Measurements from ENCODE around the gene TRIM47. TPM values are rescaled to one million over a fixed set of nuclear protein-coding genes. Genes with fewer than 3 reads are reported as not detected.

TRIM47 gene
- total RNA-seq, 1 experiment from 2014 or later, result 0.95 TPM

DNA sequence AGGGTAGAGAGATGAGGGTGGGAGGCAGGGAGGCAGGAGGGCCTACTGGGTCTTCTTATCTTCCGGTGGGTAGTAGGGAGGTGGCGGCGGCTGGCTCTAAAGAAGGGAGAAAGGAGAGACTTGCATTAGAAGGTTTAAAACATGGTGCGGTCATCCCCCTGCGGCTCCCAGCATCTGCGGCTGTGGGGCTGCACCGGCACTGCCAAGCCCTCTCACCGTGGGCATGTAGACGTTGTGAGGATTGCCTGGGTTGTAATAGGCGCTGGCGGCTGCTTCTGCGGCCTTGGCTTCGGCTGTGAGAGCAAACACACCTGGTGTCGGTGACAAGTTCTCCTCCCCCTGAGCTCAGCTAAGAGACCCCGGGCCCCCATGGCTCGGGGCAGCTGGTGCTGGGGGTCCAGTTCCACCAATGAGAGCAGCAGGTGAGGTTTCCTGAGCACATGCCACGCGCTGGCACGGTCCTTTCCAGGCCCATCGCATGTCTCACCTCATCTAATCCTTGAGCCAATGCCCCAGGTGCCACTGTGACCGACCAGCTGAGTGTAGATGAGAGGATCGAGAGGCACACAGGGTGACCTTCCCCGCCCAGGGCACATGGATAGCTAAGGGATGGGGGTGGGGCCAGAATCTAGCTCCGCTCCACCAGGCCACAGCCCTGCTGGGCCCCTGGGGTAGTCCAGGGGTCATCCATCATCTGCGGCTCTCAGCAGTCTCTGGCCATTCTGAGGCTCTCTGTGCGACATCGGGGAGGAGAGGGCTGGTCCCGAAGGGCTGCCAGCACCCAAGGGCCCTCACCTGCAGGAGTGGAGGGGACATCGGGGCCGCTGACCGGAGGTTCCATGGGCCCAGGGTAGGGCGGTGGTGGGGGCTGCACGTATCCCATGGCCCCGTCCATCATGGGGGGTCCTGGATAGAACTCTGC is 31.4 kb downstream of the TRIM47 start:
- Histone ChIP-seq H3K36me3 (ENCODE audit: insufficient read depth, low read length, poor library complexity, severe bottlenecking) (peaks cover 44% of the 10 kb centered on the region), H3K4me1 (ENCODE audit: insufficient read depth, low read length, poor library complexity, severe bottlenecking) (no peaks in the 10 kb centered on the region), H3K9me3 (ENCODE audit: low read depth, low read length, poor library complexity, severe bottlenecking) (no peaks in the 10 kb centered on the region), H3K27ac (ENCODE audit: low read depth, low read length, poor library complexity, severe bottlenecking) (no peak overlapping the region), H3K4me3 (ENCODE audit: low read depth, low read length, poor library complexity, severe bottlenecking) (no peak overlapping the region), H3K27me3 (replicated peaks; ENCODE audit: insufficient read depth, low read depth, low read length, poor library complexity) (no peaks in the 10 kb centered on the region)
- intact Hi-C loops (cut with micrococcal nuclease; ENCODE audit: unreplicated experiment), result no loop called here
- ChIA-PET POLR2A (ENCODE audit: low non-redundant PET) (no interaction called here), CTCF (interaction anchor here (1.0 kb wide), 1 partner anchor 11 kb away, joined by 3 read pairs; no protein-coding TSS in a partner anchor)
- BruUV-seq (replicated peaks), result no TSS peak
- TF ChIP-seq, protein P1, sequence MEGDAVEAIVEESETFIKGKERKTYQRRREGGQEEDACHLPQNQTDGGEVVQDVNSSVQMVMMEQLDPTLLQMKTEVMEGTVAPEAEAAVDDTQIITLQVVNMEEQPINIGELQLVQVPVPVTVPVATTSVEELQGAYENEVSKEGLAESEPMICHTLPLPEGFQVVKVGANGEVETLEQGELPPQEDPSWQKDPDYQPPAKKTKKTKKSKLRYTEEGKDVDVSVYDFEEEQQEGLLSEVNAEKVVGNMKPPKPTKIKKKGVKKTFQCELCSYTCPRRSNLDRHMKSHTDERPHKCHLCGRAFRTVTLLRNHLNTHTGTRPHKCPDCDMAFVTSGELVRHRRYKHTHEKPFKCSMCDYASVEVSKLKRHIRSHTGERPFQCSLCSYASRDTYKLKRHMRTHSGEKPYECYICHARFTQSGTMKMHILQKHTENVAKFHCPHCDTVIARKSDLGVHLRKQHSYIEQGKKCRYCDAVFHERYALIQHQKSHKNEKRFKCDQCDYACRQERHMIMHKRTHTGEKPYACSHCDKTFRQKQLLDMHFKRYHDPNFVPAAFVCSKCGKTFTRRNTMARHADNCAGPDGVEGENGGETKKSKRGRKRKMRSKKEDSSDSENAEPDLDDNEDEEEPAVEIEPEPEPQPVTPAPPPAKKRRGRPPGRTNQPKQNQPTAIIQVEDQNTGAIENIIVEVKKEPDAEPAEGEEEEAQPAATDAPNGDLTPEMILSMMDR (conservative IDR thresholded peaks at IDR 0.05; ENCODE audit: low read depth, low read length), result no peak
- TF ChIP-seq EZH2 (IDR thresholded peaks at IDR 0.05; ENCODE audit: borderline replicate concordance, low read depth, low read length, poor library complexity, severe bottlenecking), result no peak
- no peak for DNase-seq (ENCODE audit: low spot score)

DNA sequence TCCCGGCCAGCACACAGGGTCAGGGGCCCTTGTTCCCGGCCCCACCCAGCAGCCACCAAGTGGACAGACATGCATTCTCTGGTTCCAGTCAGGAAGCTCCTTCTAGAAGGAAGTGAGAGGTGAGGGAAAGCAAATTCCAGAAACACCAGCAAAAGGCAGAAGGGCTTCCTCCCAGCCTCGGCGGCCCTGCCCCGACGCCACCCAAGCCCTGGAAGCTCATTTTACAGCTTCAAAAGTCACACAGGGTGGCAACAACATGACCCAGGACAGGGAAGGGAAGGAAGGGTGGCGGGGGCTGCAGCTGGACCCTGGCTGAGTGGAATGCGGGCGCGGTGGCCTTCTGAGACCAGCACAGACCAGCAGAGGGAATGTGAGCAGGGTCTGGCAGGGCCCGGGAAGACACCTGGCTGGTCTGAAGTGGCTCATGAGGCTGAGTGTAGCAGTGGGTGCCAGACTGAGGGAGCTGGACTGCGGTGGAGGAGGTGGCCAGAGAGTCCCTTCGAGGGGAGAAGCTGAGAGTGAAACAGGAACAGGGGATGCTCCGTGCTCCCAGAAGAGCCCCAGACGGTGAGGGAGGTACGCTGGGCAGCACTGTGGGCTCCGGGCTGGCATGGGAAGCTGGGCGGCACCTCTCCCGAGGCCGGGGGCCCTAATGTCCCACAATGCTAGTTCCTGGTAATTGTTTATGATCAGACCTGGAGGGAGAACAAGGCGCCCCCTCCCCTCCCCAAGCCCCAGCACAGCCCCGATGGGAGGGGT is 32.3 kb downstream of the TRIM47 start:
- CTCF ChIA-PET, result interaction anchor here (1.0 kb wide), 2 partner anchors 9 to 11 kb away, joined by 3 to 4 read pairs; partner anchors contain the start of gene WBP2
- TSS peak; percentile 85 for BruUV-seq (replicated peaks)

More for the DNA sequence above, 32.3 kb downstream of the TRIM47 start:
- Histone ChIP-seq H3K4me1 (ENCODE audit: insufficient read depth, low read length, poor library complexity, severe bottlenecking) (no peaks in the 10 kb centered on the region), H3K27me3 (replicated peaks; ENCODE audit: insufficient read depth, low read depth, low read length, poor library complexity) (no peaks in the 10 kb centered on the region), H3K36me3 (ENCODE audit: insufficient read depth, low read length, poor library complexity, severe bottlenecking) (peaks cover 38% of the 10 kb centered on the region), H3K9me3 (ENCODE audit: low read depth, low read length, poor library complexity, severe bottlenecking) (no peaks in the 10 kb centered on the region), H3K27ac (ENCODE audit: low read depth, low read length, poor library complexity, severe bottlenecking) (peak overlapping the region; percentile 37), H3K4me3 (ENCODE audit: low read depth, low read length, poor library complexity, severe bottlenecking) (no peak overlapping the region)
- POLR2A ChIA-PET (ENCODE audit: low non-redundant PET), result interaction anchor here (0.5 to 0.8 kb wide), 2 partner anchors 8 to 66 kb away, joined by 4 to 5 read pairs; a partner anchor contains a TSS
- no peak for TF ChIP-seq EZH2 (IDR thresholded peaks at IDR 0.05; ENCODE audit: borderline replicate concordance, low read depth, low read length, poor library complexity, severe bottlenecking)
- TF ChIP-seq, protein P1 (conservative IDR thresholded peaks at IDR 0.05; ENCODE audit: low read depth, low read length), result no peak
- intact Hi-C loops (cut with micrococcal nuclease; ENCODE audit: unreplicated experiment), result no loop called here
- no peak for DNase-seq (ENCODE audit: low spot score)

Data from A673 (cell line).